Natural killer cell (primary cell): Measurements from ENCODE around the gene TLCD4. TPM values are rescaled to one million over a fixed set of nuclear protein-coding genes. Genes with fewer than 3 reads are reported as not detected.

ENCODE experiments used
- ATAC-seq, 3 donors: fragments of 150-1000 bp in 2 of 3; fragments of 200-7000 bp in 1 of 3; cut with Tn5 transposase; 1 replicate in 1 of 3; 2 replicates in 2 of 3; pipeline ENCODE4 v1.10.0; 2021; ENCODE audit warnings: mild to moderate bottlenecking in 2 of 3, moderate library complexity in 2 of 3
- DNase-seq, 2 donors: peaks; one replicate each; pipeline versions ENCODE4 v3.0.0 to v3.0.0-alpha.2; 2013 to 2021; ENCODE audit warnings: mixed read lengths in 1 of 2
- H3K27ac ChIP-seq: one replicate; pipeline ENCODE4 v1.5.1; 2013; ENCODE audit warnings: mild to moderate bottlenecking, low read length
- H3K27me3 ChIP-seq: one replicate; pipeline ENCODE4 v1.6.1; 2013; ENCODE audit warnings: low read length; ENCODE audit not compliant: control insufficient read depth, insufficient read depth
- H3K36me3 ChIP-seq: one replicate; pipeline ENCODE4 v1.6.1; 2013; ENCODE audit warnings: low read length; ENCODE audit not compliant: control insufficient read depth, insufficient read depth
- H3K4me1 ChIP-seq: one replicate; pipeline ENCODE4 v1.6.1; 2013; ENCODE audit warnings: low read length; ENCODE audit not compliant: control insufficient read depth, insufficient read depth
- H3K4me3 ChIP-seq: one replicate; pipeline ENCODE4 v1.5.1; 2013; ENCODE audit warnings: low read length
- H3K9me3 ChIP-seq: one replicate; pipeline ENCODE4 v1.6.1; 2013; ENCODE audit warnings: low read length; ENCODE audit not compliant: control insufficient read depth, insufficient read depth
- H3K27ac Mint-ChIP-seq, 2 donors: one replicate each; pipeline ENCODE4 v1.8.0; 2022; ENCODE audit warnings: mild to moderate bottlenecking in 2 of 2, mixed read lengths in 2 of 2, moderate library complexity in 1 of 2
- H3K27me3 Mint-ChIP-seq, 2 donors: one replicate each; pipeline ENCODE4 v1.8.0; 2022; ENCODE audit warnings: low read depth in 2 of 2, mixed read lengths in 2 of 2
- H3K36me3 Mint-ChIP-seq: one replicate; pipeline ENCODE4 v1.8.0; 2022; ENCODE audit warnings: mixed read lengths
- H3K4me1 Mint-ChIP-seq, 2 donors: one replicate each; pipeline ENCODE4 v1.8.0; 2022; ENCODE audit warnings: mixed read lengths in 2 of 2
- H3K4me3 Mint-ChIP-seq: one replicate; pipeline ENCODE4 v1.8.0; 2022; ENCODE audit warnings: mild to moderate bottlenecking, moderate library complexity, mixed read lengths
- H3K9me3 Mint-ChIP-seq, 2 donors: one replicate each; pipeline ENCODE4 v1.8.0; 2022; ENCODE audit warnings: mixed read lengths in 2 of 2
- WGBS: methylation state at CpG from one replicate; pipeline ENCODE4 v1.1.7; 2013; ENCODE audit warnings: missing lambda C conversion rate; ENCODE audit not compliant: insufficient coverage; 5-methylcytosine and 5-hydroxymethylcytosine counted together
- intact Hi-C: fragments of 100-400 bp; cut with micrococcal nuclease; formaldehyde crosslinking; loops from one replicate; pipeline ENCODE4 v1.14.2; 2022
- total RNA-seq, 4 donors: library from RNA; stranded (reverse); fragments of 120-200 nt in 1 of 4; gene quantifications; one replicate each; pipeline versions ENCODE4 v1.2.3 to v1.2.4, GENCODE V29; 2013 to 2022
- TF ChIP-seq, protein P1 (sequence below): fragments of 200-600 bp; IDR thresholded peaks from one replicate; pipeline ENCODE4 v1.8.0; 2022; ENCODE audit warnings: antibody characterized with exemption

The TLCD4 gene
- total RNA-seq, 3 donors from 2014 or later (not counting 1 experiment from before 2014, with no cell fraction given) = 0.49 to 0.60 TPM; not detected in 1

DNA sequence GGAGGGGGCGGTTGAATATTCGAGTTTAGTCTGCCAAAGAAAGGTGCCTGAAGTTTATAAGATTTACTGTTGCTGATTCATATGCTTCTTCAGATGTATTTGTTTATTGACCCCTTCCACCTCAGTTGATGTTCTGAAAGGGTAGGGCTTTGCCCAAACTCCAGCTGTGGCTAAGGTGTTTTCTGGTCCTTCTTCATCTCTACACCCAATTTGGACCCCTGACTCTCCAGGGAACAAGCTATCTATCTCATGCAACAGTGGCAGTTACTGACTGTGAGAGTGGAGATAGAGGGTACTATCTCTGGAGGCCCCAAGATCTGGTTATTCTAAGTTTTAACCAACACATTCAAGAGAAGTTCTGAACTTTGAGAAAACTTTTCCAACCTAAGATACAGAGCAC is 31.8 kb upstream of the TLCD4 start:
- Histone ChIP-seq H3K27ac (no peak overlapping the region), H3K36me3 (no peaks in the 10 kb centered on the region), H3K4me1 (no peaks in the 10 kb centered on the region), H3K27me3 (no peaks in the 10 kb centered on the region), H3K4me3 (no peak overlapping the region), H3K9me3 (no peaks in the 10 kb centered on the region)
- no peak for ATAC-seq
- H3K9me3 Mint-ChIP-seq = no peaks in the 10 kb centered on the region
- 67% methylated on average over 2 of the region's 2 CpGs for WGBS
- no peak overlapping the region for H3K4me3 Mint-ChIP-seq
- H3K4me1 Mint-ChIP-seq = no peaks in the 10 kb centered on the region
- H3K27me3 Mint-ChIP-seq = peaks cover 23 to 51% of the 10 kb centered on the region in 2 donors
- H3K36me3 Mint-ChIP-seq = no peaks in the 10 kb centered on the region
- H3K27ac Mint-ChIP-seq = no peak overlapping the region
- no peak for DNase-seq
- TF ChIP-seq, protein P1, sequence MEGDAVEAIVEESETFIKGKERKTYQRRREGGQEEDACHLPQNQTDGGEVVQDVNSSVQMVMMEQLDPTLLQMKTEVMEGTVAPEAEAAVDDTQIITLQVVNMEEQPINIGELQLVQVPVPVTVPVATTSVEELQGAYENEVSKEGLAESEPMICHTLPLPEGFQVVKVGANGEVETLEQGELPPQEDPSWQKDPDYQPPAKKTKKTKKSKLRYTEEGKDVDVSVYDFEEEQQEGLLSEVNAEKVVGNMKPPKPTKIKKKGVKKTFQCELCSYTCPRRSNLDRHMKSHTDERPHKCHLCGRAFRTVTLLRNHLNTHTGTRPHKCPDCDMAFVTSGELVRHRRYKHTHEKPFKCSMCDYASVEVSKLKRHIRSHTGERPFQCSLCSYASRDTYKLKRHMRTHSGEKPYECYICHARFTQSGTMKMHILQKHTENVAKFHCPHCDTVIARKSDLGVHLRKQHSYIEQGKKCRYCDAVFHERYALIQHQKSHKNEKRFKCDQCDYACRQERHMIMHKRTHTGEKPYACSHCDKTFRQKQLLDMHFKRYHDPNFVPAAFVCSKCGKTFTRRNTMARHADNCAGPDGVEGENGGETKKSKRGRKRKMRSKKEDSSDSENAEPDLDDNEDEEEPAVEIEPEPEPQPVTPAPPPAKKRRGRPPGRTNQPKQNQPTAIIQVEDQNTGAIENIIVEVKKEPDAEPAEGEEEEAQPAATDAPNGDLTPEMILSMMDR = no peak
- intact Hi-C loops = no loop called here

DNA sequence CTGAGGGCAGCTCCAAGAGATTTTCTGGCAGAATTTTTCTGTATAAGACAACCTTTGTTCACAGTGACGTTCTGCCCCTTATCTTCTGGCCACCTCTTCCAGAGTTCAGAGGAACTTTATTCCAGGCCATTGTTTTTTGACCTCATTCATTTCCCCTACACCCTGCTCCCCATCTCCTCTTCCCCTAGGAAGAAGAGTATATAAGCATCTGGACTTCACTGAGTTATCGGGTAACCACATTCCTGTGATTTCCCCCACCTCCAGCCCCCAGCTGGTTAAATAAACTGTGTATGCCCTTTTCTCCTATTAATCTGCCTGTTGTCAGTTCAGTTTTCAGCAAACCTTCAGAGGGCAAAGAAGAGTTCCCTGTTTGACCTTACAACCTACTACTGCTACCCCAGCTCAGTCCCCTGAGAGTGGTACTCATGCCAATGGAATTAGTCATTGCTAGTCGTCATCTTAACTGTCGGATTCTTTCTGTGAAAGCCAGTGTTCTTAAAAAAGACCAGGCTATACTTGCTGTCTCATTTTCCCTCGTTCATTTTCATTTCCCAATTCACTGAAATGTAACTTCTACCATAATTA is 30.1 kb upstream of the TLCD4 start:
- DNase-seq (no peak), ATAC-seq (no peak)
- TF ChIP-seq, protein P1 = no peak
- H3K27ac Mint-ChIP-seq = no peak overlapping the region
- intact Hi-C loops = no loop called here
- H3K36me3 Mint-ChIP-seq = no peaks in the 10 kb centered on the region
- 77% methylated on average over 5 of the region's 5 CpGs for WGBS
- H3K9me3 Mint-ChIP-seq = no peaks in the 10 kb centered on the region
- H3K4me3 Mint-ChIP-seq = no peak overlapping the region
- Histone ChIP-seq H3K27me3 (no peaks in the 10 kb centered on the region), H3K4me3 (no peak overlapping the region), H3K9me3 (no peaks in the 10 kb centered on the region), H3K4me1 (no peaks in the 10 kb centered on the region), H3K36me3 (no peaks in the 10 kb centered on the region), H3K27ac (no peak overlapping the region)
- H3K4me1 Mint-ChIP-seq = no peaks in the 10 kb centered on the region
- peaks cover 23 to 57% of the 10 kb centered on the region in 2 donors for H3K27me3 Mint-ChIP-seq

DNA sequence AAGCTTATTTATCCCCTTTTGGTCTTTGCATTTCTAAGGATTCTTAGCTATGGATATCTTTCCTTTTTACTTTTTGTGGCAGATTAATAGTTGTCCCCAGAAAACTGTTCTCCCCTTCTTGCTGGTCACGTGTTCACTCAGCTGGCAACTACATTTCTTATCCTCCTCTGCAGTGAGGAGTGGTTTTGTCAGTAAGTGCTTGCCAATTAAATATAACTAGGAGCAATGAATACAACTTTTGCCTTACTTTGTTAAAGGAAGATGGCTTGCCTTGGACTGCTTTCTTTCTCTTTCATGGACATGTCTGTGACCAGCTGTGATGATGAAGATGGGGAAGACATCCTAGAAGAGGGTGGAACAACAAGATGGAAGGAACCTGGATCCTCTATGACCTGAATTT is 28.9 kb upstream of the TLCD4 start:
- intact Hi-C loops = no loop called here
- DNase-seq (no peak), ATAC-seq (no peak)
- no peaks in the 10 kb centered on the region for H3K4me1 Mint-ChIP-seq
- no peaks in the 10 kb centered on the region for H3K36me3 ChIP-seq
- H3K27ac ChIP-seq = no peak overlapping the region
- H3K36me3 Mint-ChIP-seq = no peaks in the 10 kb centered on the region
- H3K27ac Mint-ChIP-seq = no peak overlapping the region
- no peak overlapping the region for H3K4me3 Mint-ChIP-seq
- TF ChIP-seq, protein P1 = no peak
- no peak overlapping the region for H3K4me3 ChIP-seq
- no peaks in the 10 kb centered on the region for H3K9me3 ChIP-seq
- WGBS = no CpG with 5 or more reads among the region's 1 CpG
- no peaks in the 10 kb centered on the region for H3K9me3 Mint-ChIP-seq
- H3K27me3 ChIP-seq = no peaks in the 10 kb centered on the region
- H3K27me3 Mint-ChIP-seq = peaks cover 20 to 53% of the 10 kb centered on the region in 2 donors
- no peaks in the 10 kb centered on the region for H3K4me1 ChIP-seq
